Stimulated activated CD8-positive, alpha-beta memory T cell treated with anti-CD3 and anti-CD28 coated beads, Interleukin-4, amount 100 ng/mL, for 4 hours (primary cell): ENCODE measurements around the gene ARFIP2.

Experiments
- DNase-seq, 2 donors: peaks; one replicate each; pipeline ENCODE4 v3.0.0-alpha.2; 2020; ENCODE audit warnings: low read depth in 2 of 2, low spot score in 1 of 2

Gene ARFIP2

DNA sequence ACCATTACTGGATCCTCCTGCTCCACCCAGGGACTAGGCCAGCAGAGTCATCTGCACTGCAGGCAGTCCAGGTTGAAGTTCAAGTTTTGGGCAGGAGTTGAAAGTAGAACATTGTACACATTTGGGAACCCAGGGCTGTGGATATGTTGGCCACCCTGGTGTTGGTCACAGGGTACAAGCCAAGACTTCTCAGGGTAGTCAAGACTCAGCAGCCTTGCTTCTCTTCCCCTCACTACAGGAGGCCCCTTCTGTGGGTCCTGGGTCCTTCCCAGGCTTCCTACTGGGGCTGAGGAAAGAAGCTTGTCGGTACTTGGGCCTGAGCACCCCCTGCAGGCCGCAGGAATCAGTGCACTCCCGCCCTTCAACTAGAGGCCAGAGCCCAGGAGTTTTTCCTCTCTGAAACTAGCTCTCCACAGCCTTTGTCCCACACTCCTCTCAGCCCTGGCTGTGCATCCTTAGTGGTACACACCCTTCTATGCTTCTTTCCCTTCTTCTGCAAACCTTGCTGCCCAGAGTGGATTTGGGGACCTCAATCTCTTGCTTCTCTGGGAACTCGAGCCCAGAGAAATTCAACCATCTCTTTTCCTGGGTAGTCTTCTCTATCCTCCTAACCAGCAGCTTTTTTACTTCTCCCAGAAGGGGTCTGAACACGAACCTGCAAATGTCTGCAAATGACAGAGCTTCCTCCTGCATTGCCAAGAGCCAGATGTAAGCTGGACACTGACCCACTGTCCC, 37.7 kb downstream of the ARFIP2 start:
- DNase-seq: peak; percentile 12 to 21

GRCh38 chr11:6442441-6442840, 38.7 kb downstream of the ARFIP2 start:
- DNase-seq: no peak

DNA sequence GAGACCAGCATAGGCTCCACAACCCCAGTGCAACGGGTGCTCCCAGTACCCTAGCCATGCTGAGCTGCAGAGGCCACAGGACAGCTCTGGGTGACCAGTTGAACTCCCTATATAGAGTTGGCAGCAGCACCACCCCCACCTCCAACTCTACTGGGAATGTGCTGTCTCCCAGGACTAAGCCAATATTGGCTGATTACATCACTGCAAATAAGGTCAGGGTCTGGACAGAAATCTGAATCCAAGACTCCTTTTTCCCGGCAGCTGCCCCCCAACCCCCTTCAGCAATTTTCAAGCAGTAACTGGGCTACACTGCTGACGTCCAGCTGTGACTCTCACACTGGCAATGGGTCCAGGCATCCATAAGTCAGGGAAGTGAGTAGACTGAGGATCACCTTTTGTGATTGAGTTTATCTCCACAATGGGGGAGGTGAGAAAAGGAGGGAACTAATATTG, 40.2 kb downstream of the ARFIP2 start, which contains the start of gene HPX:
Gene HPX (minus strand): TSS at position 82 of the 453 bp plus-strand sequence. CDS start 24 bp downstream, at position 58.
- no peak for DNase-seq

GRCh38 chr11:6438979-6439571, 42.1 kb downstream of the ARFIP2 start:
- no peak for DNase-seq

DNA sequence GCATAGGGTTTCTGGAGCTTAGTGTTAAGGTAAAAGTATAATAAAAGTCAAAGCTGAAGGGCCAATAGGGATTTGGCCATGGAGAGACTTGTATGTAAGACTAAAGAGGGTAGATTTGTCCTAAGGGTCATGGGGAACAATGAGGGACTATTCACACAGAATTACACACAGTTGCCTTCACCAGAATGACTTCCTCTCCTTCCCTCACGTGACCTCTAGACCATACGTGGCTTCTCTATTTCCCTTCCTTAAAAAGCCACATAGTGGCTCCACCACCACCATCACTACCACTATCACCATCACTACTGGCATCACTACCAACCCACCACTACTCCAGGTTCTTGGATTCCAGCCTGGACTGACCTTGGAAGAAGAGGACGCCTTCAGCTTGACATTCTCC, 43.1 kb downstream of the ARFIP2 start:
- DNase-seq: no peak

DNA sequence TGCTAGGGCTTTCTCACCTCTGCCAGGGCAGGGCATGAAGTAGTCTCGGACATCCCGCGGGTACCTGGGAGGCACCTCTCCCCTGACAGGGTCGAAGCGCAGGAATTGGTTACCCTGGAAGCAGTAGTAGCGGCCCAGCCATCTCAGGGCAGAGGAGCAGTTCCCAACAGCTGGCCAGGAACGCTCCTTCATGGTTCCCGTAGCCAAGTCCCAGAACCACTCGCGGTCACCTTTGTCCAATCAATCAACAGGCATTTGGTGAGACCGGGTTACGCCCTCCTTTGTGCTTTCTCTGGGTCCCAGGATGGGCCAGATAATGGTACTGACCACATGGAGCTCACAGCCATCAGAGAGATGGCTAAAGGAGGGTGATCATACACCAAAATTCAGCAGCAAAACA, 43.7 kb downstream of the ARFIP2 start:
- no peak for DNase-seq

DNA sequence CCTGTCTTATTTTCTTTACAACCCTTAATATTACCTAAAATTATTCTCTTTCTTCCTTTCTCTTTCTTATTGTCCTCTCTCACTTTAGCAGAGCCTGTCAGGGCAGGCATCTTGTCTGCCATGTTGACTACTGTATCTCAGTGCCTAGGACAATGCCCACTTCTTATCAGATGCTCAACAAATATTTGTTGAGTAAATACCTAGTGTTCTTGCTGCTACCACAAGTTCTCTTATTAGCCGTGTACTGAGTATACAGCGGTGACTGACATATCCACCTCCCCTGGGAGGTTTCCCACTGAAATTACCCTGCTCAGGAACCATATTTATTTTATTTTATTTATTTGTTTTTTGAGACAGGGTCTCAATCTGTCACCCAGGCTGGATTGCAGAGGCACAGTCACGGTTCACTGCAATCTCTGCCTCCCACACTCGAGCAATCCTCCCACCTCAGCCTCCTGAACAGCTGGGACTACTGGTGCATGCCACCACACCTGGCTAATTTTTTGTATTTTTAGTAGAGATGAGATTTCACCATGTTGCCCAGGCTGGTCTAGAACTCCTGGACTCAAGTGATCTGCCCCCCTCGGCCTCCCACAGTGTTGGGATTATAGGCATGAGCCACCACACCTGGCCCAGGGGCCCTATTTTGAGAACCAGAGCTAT, 47.0 kb downstream of the ARFIP2 start:
- no peak for DNase-seq

DNA sequence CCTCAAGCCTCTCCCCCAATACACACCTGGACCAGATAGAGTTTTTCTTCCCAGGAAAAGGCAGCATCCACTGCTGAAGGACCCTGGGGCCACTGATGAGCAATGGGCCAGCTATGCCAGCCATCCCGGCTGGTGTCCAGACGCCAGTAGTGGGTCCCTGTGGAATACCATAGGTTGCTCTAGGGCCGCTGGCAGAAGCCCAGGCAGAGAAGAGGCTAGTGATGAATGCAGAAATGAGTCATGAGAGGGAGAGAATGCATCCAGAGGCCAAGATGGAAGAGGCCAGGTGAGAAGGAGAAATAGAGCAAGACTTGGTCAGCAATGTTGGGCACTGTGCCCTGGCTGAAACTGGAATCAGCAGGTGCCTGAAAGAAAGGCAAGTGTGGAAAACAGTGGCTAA, 49.3 kb downstream of the ARFIP2 start:
- no peak for DNase-seq

- no peak for DNase-seq
Measured at GRCh38 chr11:6427516-6427915, 53.6 kb downstream of the ARFIP2 start.
